ENCODE data around the gene DELE1.

GRCh38 chr5:141969783-141970771 lies 46.4 kb downstream of the DELE1 start:
- TF ChIP-seq EZH2 (IDR thresholded peaks at IDR 0.05; ENCODE audit: borderline replicate concordance, insufficient read depth, low read depth, low read length, poor library complexity, severe bottlenecking) (no peak), CTCF (IDR thresholded peaks at IDR 0.05) (no peak)
